ENCODE results near the gene OLFM1.
"Not testable (repeated sequence)": the region's sequence is repeated elsewhere in the genome, so short reads cannot be mapped to it uniquely, and the experiment has no call there.

The OLFM1 gene

GRCh38 chr9:135109650-135110049, 22.2 kb downstream of the OLFM1 start:
- no peak for DNase-seq

GRCh38 chr9:135110416-135110815, 22.9 kb downstream of the OLFM1 start:
- no peak for DNase-seq

- DNase-seq: not testable (repeated sequence)
Observed at GRCh38 chr9:135111600-135111999, 24.1 kb downstream of the OLFM1 start.

GRCh38 chr9:135116371-135116770, 28.9 kb downstream of the OLFM1 start:
- no peak for DNase-seq

GRCh38 chr9:135116881-135117280, 29.4 kb downstream of the OLFM1 start:
- no peak for DNase-seq

GRCh38 chr9:135117281-135117680, 29.8 kb downstream of the OLFM1 start:
- no peak for DNase-seq

- DNase-seq: no peak
Observed at GRCh38 chr9:135119496-135120064, 32.1 kb downstream of the OLFM1 start.

GRCh38 chr9:135120249-135120648, 32.8 kb downstream of the OLFM1 start:
- DNase-seq: no peak

- DNase-seq: no peak
Observed at GRCh38 chr9:135122316-135122715, 34.8 kb downstream of the OLFM1 start.

- no peak for DNase-seq
Observed at GRCh38 chr9:135123126-135123772, 35.8 kb downstream of the OLFM1 start.

GRCh38 chr9:135123773-135124134, 36.3 kb downstream of the OLFM1 start:
- DNase-seq: peak; percentile 30

- peak; percentile 68 for DNase-seq
Observed at GRCh38 chr9:135126451-135127187, 39.2 kb downstream of the OLFM1 start.

- DNase-seq: no peak
Observed at GRCh38 chr9:135127718-135128670, 40.5 kb downstream of the OLFM1 start.

GRCh38 chr9:135129137-135129695, 41.7 kb downstream of the OLFM1 start:
- no peak for DNase-seq

- DNase-seq: no peak
Observed at GRCh38 chr9:135130207-135130976, 42.9 kb downstream of the OLFM1 start.

- DNase-seq: no peak
Observed at GRCh38 chr9:135131488-135131887, 44.0 kb downstream of the OLFM1 start.

GRCh38 chr9:135132008-135132407, 44.5 kb downstream of the OLFM1 start:
- DNase-seq: no peak

GRCh38 chr9:135134268-135135022, 47.0 kb downstream of the OLFM1 start:
- DNase-seq: peak; percentile 44

- no peak for DNase-seq
Observed at GRCh38 chr9:135135171-135135928, 47.9 kb downstream of the OLFM1 start.

GRCh38 chr9:135135929-135136315, 48.5 kb downstream of the OLFM1 start:
- DNase-seq: no peak
